Cardiac septum (tissue), 1 donor: ENCODE data around the gene IL17REL. TPM values are rescaled to one million over a fixed set of nuclear protein-coding genes. Genes with fewer than 3 reads are reported as not detected.

Source experiments
- DNase-seq: peaks from one replicate; pipeline ENCODE4 v3.0.0-alpha.2; 2020; ENCODE audit warnings: low spot score
- intact Hi-C: fragments of 100-400 bp; cut with DNase I; formaldehyde crosslinking; loops from one replicate; pipeline ENCODE4 v1.14.0; 2022
- total RNA-seq: library from RNA; stranded (reverse); fragmentation: NEBNext Ultra II Directional; extraction: Animal tissue kit (Norgen Biotek cat#: 25700); gene quantifications from one replicate; pipeline ENCODE4 v1.2.1, GENCODE V29; 2021
- donor health status: DM: no; HTN: no; CAD: no.

The IL17REL gene
- total RNA-seq, 1 donor from 2014 or later = not detected

DNA sequence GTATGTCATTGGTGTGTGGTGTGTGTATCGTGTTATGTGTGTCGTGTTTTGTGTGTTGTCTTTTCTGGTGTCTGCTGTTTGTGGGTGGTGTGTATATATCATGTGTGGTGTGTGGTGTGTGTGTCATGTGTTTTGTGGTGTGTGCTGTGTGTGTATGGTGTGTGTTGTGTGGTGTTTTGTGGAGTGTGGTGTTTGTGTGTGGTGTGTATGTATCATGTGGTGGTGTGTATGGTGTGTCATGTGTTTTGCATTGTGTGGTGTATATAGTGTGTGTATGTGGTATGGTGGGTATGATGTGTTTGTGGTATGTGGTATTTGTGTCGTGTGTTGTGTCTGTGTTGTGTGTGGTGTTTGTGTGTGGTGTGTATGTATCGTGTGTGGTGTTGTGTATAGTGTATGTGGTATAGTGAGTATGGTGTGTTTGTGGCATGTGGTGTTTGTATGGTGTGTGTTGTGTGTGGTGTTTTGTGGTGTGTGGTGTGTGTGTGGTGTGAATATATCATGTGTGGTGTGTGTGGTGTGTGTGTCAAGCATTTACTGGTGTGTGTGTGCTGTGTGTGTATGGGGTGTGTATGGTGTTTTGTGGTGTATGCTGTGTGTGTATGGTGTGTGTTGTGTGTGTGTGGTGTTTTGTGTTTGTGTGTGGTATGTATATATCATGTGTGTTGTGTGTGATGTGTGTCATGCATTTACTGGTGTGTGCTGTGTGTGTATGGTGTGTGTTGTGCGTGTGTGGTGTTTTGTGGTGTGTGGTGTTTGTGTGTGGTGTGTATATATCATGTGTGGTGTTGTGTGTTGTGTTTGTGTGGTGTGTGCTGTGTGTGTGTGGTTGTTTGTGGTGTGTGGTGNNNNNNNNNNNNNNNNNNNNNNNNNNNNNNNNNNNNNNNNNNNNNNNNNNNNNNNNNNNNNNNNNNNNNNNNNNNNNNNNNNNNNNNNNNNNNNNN, 39.3 kb downstream of the IL17REL start:
- intact Hi-C loops = no loop called here
- no peak for DNase-seq

DNA sequence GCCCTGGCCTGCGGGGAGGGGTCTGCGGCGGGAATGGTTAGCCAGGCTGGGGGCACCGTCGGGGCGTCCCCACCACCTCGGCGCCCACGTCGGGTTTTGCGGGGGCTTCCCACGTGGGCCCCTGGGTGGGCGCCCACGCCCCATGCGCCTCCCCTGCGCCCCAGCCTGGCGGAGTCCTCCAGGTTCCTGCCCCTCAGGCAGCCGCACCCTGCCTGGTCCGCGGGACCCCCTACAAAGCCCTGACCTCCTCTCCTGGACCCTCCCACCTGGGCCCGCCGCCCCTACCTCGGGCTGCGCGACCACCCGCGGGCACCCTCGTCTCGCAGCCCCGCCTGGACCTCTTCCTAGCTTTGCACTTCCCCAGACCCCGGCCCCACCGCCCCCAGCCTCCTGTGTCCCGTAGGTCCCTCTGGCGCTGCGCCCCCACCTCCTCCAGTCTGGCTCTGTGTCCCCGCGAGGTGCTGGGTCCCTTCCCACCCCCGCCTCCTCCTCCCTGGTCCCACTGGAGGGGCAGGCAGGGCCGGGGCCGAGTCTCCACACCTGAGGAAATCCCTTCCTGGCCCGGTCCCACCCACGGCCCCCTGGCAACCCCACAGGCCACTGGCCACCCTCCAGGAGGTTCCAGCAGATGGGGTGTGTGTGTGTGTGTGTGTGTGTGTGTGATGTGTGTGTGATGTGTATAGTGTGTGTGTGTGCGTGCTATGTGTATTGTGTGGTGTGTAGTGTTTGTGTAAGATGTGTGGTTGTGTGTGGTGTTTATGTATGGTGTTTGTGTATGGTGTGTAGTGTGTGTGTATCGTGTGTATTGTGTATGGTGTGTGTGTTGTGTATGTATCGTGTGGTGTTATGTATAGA, 40.2 kb downstream of the IL17REL start:
- intact Hi-C loops = no loop called here
- DNase-seq = peak; percentile 73

DNA sequence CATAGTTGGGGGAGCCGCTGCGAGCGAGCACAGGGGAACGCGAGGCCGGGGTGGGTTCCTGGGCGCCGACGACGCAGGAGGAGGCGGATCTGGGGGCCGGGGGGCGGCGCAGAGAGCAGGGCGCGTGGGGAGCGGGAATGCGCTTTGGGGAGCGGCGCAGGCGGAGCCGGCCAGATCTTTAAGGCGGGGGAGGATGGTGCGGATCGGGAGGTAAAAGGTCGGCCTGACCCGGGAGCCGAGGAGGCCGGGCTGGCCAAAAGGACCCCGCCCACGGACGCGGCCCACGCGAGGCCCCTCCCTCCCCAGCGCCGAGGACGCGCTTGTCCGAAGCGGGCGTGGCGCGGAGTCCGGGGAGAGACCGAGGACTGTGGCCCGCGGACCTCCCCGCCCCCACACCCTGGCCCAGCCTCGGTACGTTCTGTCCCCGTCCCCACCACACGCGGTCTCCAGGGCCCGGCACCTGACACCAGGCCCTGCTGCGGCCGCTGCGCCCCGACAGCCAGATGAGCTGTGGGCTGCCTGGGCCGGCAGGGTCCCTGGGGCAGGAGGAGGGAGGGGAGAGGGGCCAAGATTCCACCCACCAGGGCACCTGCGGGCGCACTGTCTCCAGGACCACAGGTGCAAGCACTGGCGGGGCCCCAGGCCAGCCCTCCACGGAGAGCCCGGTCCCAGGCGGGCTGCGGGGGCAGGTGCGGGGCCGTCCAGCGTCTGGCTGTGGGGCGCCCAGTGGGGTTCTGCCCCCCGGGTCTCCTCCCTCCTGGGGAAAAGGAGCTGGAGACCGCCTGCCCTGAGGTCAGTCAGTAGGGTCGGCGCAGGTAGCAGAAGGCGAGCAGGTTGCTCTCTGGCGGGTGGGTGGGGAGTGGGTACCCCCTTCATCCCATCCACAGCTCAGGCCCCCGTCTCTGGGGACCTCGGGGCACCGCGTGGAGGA, 41.1 kb downstream of the IL17REL start:
- DNase-seq = peak; percentile 92
- intact Hi-C loops = loop anchor here (2.0 kb wide), 1 partner anchor 35 kb away; no protein-coding TSS in a partner anchor

DNA sequence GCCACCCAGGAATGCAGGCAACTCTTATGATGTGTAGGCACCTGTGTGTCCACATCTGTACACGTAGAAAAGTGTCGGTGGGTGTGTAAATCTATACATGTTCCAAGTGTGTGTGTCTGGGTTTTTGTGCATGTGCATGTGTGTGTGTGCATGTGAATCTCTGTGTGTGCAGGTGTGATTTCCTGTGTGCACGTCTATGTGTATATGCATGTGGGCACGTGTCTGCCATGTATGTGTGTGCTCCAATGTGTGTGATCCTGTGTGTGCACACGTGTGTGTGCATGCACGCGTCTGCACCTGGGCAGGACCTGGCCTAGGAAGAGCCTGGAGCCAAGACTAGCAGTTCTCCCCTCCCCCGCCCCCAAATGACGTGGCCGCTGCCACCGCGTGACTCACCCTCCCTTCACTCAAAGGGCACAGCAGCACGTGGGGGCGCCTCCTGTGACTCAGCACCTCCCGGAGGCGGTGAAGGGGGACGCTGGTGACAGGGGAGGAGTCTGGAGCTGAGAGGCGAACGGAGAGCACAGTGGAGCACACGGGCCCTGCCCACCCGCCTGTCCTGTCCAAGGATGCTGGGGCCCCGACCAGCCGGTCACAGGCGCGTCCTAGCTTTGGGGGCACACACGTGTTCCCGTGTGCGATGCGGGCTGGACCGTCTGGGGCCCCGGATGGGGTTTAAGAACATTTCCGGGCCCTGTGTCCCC, 41.9 kb downstream of the IL17REL start:
- peak; percentile 97 for DNase-seq
- intact Hi-C loops = loop anchor here (2.0 kb wide), 1 partner anchor 34 kb away; no protein-coding TSS in a partner anchor

DNA sequence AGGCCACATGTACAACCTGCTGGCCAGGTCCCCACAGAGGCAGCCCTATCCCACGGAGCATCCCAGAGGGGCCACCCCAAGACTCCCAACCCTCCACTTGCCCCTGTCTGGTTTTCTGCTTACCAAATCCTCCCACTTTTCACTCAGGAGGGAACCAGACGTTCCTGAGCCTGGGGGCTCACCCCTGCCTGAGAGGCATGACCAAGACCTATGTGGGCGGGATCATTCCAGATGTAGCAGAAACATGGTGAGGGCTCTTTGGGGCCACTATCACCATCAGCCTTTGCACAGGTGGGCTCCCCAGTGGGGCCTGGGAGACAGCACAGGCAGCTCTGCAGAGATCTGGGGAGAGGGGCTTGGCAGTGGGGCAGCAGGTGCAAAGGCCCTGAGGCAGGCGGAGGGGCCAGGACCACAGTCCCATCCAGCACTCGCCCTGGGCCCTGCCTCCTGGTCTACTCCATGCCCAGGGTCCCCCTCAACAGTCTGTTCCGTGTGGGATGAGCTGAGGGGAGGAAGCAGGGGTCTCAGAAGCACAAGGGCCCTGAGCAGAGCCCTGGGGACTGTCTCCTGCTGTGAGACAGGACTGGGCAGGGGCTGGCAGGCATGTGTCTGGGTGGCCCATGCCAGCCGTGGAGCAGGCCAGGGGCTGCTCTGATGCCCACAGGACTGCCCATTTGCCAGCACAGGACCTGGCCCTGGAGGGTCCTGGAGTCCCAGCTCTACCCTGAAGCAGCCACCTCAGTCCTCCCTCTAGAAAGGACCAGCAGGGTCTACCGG, 42.6 kb downstream of the IL17REL start:
- intact Hi-C loops = loop anchor here (2.0 to 10.0 kb wide), 2 partner anchors 33 to 235 kb away; partner anchors contain the start of gene SELENOO
- peak; percentile 70 for DNase-seq

DNA sequence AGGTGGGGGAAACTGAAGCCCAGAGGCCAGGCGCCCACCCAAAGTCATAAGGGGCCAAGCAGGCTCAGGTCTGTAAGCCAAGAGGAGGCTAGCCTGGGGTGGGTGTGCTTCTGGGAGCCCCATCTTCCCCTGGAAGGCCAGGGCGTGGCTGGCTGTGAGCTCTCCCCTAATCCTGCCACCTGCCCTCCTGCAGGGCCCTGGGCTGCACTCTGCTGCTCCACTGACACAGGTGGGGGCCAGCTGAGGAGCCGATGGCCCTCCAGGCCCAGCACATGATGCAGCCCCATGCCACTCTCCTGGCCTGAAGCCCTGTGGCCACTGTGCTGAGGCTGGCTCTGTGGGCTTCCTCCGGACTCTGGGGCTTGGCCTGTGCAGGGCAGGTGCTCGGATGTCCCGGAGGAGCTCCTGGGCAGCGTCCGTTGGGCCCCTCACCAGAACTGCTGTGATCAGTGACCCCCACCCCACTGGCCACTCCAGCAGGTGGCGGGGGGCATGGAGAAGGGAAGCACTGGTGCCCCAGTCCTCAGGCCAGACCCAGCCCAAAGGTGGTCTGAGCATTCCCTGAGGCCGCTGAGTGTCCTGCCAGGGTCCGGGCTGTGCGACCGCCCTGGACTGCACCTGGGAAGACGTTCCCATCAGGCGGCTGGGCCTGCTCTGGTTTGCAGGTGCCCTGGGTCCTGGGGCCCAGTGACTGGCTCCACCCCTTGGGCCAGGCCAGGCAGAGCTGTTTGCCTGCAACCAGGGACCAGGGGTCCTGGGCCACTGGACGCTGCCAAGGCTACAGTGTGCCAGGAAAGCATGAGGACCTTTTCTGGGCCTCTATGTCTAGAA, 43.5 kb downstream of the IL17REL start:
- DNase-seq = peak; percentile 67

DNA sequence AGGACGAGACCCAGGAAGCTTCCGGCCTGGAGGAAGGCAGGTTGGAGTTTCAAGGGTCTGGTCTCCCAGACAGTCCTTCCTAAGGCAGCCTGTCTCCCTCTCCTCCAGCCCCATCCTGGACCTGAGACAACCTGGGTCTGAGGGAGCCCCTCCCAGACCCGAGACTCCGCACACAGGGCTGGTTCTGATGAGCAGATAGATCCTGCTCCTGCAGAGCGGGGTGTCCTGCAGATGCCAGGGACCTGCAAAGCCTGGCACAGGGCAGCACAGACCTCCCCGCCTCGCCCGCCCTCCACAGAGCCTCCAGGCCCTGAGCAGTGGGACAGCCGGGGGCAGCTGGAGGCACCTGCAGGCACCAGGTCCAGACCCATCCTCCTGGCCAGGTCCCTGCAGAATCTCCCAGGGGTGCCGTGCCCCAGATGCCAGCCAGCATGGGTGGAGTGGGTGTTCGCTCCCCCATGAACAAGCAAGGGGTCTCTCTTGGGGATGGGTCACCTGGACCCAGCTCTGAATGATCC, 44.2 kb downstream of the IL17REL start:
- DNase-seq = peak; percentile 56
- intact Hi-C loops = loop anchor here (10.0 kb wide), 1 partner anchor 236 kb away; the partner anchor contains the start of gene SELENOO

More for the DNA sequence above, 43.5 kb downstream of the IL17REL start:
- intact Hi-C loops = loop anchor here (10.0 kb wide), 1 partner anchor 236 kb away; the partner anchor contains the start of gene SELENOO

DNA sequence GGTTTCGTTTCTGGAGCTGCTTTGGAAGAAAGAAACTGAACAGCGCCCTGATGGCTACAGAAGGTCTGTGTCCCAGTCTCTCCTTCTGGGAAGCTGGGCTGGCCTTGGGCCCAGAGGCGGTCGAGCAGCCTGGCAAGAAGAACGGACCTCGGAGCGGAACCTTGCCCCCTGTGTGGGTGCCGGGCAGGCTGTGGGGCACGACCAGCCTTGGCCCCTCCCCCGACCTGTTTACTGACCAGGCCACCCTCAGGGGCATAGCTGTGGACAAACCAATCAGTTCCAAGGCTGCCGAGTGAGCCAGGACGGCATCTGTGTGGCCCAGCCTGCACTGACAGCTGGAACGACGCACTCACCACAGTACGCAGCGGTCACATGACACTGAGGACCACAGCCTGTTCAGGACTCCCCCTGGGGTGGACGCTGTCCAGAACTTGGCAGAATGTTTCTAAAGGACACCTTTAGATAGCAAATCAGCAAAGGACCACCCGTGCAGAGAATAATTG, 44.8 kb downstream of the IL17REL start:
- peak; percentile 81 for DNase-seq
- intact Hi-C loops = loop anchor here (10.0 kb wide), 1 partner anchor 237 kb away; the partner anchor contains the start of gene SELENOO

DNA sequence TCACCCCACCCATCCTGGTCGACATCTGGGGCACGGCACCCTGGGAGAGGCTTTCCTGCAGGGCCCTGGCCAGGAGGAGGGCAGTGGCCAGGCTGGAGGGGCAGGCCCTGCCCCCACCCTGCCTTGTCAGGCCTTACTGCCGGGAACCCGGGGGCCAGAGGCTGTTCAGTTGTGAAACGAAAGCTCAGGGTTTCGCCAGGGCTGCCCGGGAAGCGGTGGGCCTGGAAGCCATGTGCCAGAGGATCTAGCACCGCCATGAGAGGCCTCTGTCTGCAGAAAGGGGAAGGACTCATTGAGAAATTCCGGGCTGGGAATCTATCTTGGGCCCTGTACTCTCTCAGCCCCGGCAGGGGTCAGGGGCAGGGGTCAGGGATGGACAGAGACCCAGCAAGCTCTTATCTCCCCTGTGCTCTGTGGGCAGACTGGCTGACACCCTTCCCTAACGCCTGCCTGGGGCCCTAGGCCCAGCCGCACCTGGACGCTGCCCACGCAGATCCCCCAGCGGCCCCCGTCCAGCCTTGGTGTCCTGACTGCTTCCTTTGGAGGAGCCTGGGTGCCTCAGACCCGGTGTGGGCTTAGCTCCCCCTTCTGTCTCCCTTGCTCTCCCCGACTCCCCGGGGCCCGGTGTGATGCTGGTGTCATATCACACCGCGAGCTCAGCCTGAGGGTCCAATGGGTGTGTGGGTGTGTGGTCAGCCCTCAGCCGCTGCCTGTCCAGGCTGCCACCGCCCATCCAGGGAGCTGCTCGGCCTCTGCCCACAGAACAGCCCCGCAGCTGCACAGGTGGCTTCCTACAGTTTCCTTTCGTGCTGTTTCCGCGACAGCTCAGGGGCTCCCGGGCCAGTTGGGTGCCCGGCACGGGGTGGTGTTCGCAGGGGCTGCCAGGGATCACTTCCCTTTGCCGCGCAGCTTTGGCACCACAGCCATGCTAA, 45.5 kb downstream of the IL17REL start:
- intact Hi-C loops = loop anchor here (10.0 kb wide), 1 partner anchor 238 kb away; the partner anchor contains the start of gene SELENOO

DNA sequence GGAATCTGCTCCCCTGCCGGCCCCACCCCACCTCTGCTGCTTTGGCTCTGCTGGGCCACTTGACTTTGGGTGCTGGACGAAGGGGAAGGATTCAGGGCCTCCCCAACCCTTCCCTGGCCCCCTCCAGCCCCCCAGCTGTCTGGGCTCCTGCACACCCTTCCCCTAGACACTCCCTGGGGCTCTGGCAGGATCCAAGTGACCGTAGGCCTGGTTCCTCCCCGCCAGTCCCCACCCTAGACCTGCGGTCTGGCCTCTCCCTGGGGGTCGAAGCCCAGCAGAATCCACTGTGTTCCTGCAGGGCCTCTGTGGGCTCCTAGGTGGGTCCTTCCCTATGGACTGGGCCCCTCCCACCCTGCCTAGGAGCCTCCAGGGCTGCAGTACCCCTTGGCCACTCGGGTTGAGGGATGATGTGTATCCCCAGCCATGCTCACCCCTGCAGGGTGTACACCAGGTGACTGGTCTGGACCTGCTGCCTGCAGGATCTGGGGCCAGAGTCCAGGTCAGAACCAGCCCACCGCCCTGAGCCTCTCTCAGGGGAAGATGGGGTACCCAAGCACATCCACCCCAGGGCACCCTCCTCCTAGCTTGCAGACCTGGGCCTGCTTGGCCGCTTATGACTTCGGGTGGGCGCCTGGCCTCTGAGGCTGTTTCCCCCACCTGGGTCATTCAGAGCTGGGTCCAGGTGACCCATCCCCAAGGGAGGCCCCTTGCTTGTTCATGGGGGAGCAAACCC, 46.4 kb downstream of the IL17REL start:
- intact Hi-C loops = loop anchor here (10.0 kb wide), 1 partner anchor 239 kb away; the partner anchor contains the start of gene SELENOO
- peak; percentile 77 for DNase-seq

More for the DNA sequence above, 45.5 kb downstream of the IL17REL start:
- peak; percentile 87 for DNase-seq

DNA sequence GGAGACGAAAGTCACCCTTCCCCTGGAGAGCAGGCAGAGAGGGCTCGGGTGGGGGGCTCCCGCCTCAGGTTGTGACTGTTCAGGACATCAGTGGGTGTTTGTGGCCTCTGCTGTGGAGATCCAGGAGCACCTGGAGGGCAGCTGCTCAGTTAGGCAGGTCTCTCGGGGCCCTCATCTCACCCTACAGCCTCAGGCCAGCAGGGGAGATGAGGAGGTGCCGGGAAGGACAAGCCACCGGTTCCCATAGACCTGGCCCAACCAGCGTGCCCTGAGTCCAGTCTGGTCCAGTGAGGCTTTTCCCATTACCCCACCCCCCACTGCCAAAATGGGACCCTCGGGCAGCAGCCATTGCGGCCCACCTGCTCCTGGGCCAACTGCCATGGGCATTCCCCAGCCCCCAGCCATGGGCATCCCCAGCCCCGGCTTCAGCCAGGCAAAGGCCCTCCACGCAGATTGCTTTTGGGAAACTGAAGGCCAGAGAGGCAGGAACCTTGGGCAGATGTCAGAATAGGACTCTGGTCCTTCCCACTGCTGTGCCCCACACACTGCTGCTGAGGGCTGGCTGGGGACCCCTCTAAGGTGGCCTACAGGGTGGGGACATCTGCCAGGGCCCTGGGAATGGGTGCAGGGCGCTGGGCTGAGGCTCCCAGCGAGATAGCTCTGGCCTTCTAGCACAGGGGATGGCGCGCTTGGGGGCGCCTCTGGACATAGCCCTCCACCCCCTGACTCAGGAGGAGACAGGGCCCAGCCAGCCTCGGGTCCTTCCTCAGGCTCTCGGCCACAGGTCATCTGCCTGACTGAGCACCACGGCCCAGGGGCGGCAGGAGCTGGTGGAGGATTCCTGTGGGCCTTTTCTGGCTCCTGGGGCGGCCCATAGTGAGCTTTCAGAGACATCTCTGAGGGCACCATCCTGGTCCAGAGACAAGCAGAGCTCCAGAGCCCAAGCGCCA, 47.2 kb downstream of the IL17REL start:
- intact Hi-C loops = loop anchor here (10.0 kb wide), 1 partner anchor 239 kb away; the partner anchor contains the start of gene SELENOO
- peak; percentile 66 for DNase-seq

DNA sequence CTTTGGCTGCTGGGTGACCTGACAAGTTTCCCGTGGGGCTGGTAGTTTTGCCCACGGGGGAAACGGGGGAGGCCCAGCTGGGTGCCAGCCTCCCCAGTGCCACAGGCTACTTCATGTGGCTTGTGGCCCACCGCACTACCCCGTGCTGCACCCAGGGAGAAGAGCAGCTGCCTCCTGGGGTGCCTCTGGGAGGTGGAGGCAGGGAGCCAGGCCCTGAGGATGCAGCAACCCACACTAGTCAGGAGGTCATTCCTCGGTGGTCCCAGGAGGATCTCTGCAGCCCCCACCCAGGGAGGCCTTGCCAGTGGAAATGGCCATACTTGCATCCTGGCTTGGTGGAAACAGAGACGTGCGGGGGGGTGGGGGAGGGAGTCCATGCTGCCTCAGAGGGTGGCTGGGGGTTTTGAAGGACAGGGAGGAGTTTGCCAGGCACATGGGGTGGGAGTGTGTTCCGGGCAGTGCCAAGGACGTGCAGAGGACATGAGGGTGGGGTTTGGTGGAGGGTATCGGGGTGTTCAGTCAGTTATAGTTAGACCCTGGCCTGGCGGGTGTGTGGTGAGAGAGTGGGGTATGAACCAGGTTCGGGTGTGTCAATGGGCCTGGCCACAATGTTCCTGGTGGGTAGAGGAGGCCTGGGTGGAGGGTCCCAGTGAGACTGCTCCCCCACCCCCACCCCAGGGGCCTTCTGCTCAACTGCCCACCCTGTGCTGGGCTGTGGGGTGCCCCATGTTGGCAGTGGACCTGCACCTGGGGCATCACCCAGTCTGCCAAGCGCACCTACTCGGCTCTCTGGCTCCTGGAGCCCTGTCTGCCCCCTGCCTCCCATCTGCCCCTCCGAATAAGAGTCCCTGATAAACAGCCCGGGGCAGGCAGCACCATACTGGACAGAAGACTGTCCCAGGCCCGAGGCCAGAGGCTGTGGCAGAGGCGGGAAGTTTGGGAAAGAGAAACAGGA, 48.2 kb downstream of the IL17REL start:
- intact Hi-C loops = loop anchor here (10.0 kb wide), 1 partner anchor 240 kb away; the partner anchor contains the start of gene SELENOO
- peak; percentile 72 for DNase-seq
